HepG2 (cell line): ENCODE results near the gene SPINDOC. TPM values are rescaled to one million over a fixed set of nuclear protein-coding genes. Genes with fewer than 3 reads are reported as not detected.

Experiments used
- ARID5B ChIP-seq: IDR thresholded peaks from 2 replicates; pipeline ENCODE4 v1.4.0; 2020; ENCODE audit warnings: mild to moderate bottlenecking, missing genetic modification reagents
- CHCHD3 ChIP-seq: sonication (generic); formaldehyde crosslinking; IDR thresholded peaks from 2 replicates; pipeline ENCODE4 v1.8.0; 2022; ENCODE audit warnings: mild to moderate bottlenecking, missing genetic modification reagents, moderate library complexity
- E2F2 ChIP-seq: sonication (generic); formaldehyde crosslinking; IDR thresholded peaks from 2 replicates; pipeline ENCODE4 v1.4.0; 2020; ENCODE audit warnings: missing genetic modification reagents, borderline replicate concordance
- FOSL1 ChIP-seq: sonication (generic); formaldehyde crosslinking; IDR thresholded peaks from 2 replicates; pipeline ENCODE4 v1.9.0; 2021; ENCODE audit warnings: missing genetic modification reagents, borderline replicate concordance
- MTERF4 ChIP-seq: sonication (generic); formaldehyde crosslinking; IDR thresholded peaks from 2 replicates; pipeline ENCODE4 v1.8.0; 2023; ENCODE audit warnings: mild to moderate bottlenecking, missing genetic modification reagents
- SIX4 ChIP-seq: sonication (generic); formaldehyde crosslinking; IDR thresholded peaks from 2 replicates; pipeline ENCODE4 v1.4.0; 2020; ENCODE audit warnings: missing genetic modification reagents
- TFAP4 ChIP-seq: sonication (generic); IDR thresholded peaks from 2 replicates; pipeline ENCODE4 v1.6.1; 2016; ENCODE audit warnings: low read depth, borderline replicate concordance
- THAP9 ChIP-seq: sonication (generic); formaldehyde crosslinking; IDR thresholded peaks from 2 replicates; pipeline ENCODE4; 2020; ENCODE audit warnings: missing genetic modification reagents, mild to moderate bottlenecking, borderline replicate concordance
- TRAFD1 ChIP-seq: sonication (generic); formaldehyde crosslinking; IDR thresholded peaks from 2 replicates; pipeline ENCODE4 v1.5.1; 2020; ENCODE audit warnings: missing genetic modification reagents, mild to moderate bottlenecking, borderline replicate concordance
- YY1 ChIP-seq: IDR thresholded peaks from 2 replicates; pipeline ENCODE4 v1.6.1; 2011; ENCODE audit warnings: low read length, low read depth, moderate library complexity, mild to moderate bottlenecking; ENCODE audit not compliant: insufficient read depth, insufficient replicate concordance
- ZHX1 ChIP-seq: sonication (generic); formaldehyde crosslinking; IDR thresholded peaks from 2 replicates; pipeline ENCODE4 v1.8.1; 2022; ENCODE audit warnings: low read depth, mild to moderate bottlenecking, missing genetic modification reagents
- polyA plus RNA-seq, 8 experiments: library from polyadenylated mRNA; depleted of rRNA in 3 of 8; stranded (reverse) in 7 of 8; unstranded in 1 of 8; fragments of >200 nt; fragmentation: Illumina TruSeq in 4 of 8; extraction: Trizol in 4 of 8; gene quantifications; 2 replicates each; pipeline versions ENCODE4 v1.2.1 to v1.2.3, GENCODE V29; 2011 to 2016; ENCODE audit warnings: low read depth in 4 of 8, missing spikeins in 1 of 8, mixed read lengths in 1 of 8; ENCODE audit not compliant: insufficient read depth in 1 of 8
- total RNA-seq, 5 experiments: library from RNA; depleted of rRNA; stranded (reverse); fragments of >200 nt; fragmentation: Illumina TruSeq; extraction: Trizol; gene quantifications; 2 replicates each; pipeline ENCODE4 v1.2.3, GENCODE V29; 2016; ENCODE audit warnings: low read depth in 1 of 5

Gene SPINDOC
- total and polyA plus RNA-seq, 2 of the 13 experiments (the other 11 are each of a cell fraction or from before 2014, with no cell fraction given): 21.4 to 29.9 TPM

- TF ChIP-seq SIX4: 0 out of 2 replicates have a peak, but pooled peaks have one; percentile 33
- no peak for TF ChIP-seq MTERF4 (CRISPR knock-in tag)
- peak; percentile 85 for TF ChIP-seq ARID5B
- peak; percentile 61; the same call in 1 of the 2 replicates for TF ChIP-seq THAP9
- no peak for TF ChIP-seq ZHX1
- TF ChIP-seq FOSL1 (CRISPR knock-in tag): no peak
- peak; percentile 61 for TF ChIP-seq YY1
- peak; percentile 63; the same call in 1 of the 2 replicates for TF ChIP-seq TFAP4
- TF ChIP-seq CHCHD3 (CRISPR knock-in tag): no peak
- TF ChIP-seq E2F2 (CRISPR knock-in tag): no peak
- no peak; the same call in 1 of the 2 replicates for TF ChIP-seq TRAFD1 (CRISPR knock-in tag)
These were observed 58.9 kb downstream of the SPINDOC start (continued) for GRCh38 chr11:63871962-63872799.
